HG03354 (cell line): ENCODE data around the gene CHD6.

ENCODE experiments used
- ATAC-seq: cut with Tn5 transposase; IDR thresholded peaks from one replicate; pipeline ENCODE4 v1.9.1; 2021; ENCODE audit warnings: mild to moderate bottlenecking; ENCODE audit not compliant: unreplicated experiment, poor library complexity, severe bottlenecking

The CHD6 gene

DNA sequence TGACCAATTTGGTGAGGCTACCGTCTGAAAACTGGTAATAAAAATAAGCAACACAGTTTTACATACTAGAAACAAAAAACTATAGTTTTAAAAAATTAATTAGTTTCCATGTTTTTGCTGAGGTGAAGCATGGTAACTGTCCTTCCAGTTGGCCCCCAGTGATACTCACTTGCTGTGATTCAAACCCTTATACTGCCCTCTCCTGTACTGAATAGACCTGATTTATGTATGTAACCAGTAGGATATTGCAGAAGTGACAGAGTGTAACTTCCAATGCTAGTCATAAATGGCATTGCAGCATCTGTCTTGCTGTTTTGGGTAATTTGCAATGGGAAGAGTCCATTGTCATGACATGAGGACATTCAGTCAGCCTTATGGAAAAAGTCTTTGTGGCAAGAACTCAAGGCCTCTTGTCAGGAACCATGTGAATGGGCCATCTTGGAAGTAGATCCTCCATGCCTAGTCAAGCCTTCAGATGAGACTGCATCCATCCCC lies 8.9 kb upstream of the CHD6 start:
- ATAC-seq, result no peak

DNA sequence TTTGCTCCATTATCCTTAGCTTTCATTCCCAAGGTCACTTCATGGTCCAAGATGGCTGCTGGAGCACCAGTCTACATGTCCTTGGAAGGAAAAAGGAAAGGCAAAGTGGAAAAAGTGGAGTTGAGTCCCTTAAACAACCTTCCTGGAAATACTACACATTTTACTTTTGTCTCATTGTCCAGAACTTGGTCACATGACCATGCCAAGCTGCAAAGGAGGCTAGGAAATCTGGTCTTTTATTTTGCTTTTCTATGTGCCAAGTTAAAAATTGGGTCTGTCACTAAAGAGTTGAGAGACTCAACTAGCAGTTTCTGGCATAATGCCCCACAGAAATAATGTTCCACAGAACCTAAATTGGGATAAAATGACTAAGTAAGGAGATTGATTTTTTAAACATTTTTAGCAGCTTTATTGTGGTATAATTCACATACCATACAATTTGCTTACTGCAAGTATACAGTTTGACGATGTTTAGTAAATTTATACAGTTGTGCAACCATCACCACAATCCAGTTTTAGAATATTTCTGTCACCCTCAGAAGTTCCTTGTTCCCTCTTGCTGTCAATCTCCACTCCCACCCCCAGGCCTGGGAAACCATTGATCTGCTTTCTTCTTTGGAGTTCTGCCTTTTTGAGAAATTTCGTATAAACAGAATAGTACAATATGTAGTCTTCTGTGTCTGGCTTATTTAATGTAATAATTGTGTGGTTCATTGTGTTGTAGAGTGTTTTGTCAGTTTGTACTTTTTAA lies 5.6 kb upstream of the CHD6 start:
- ATAC-seq, result no peak

DNA sequence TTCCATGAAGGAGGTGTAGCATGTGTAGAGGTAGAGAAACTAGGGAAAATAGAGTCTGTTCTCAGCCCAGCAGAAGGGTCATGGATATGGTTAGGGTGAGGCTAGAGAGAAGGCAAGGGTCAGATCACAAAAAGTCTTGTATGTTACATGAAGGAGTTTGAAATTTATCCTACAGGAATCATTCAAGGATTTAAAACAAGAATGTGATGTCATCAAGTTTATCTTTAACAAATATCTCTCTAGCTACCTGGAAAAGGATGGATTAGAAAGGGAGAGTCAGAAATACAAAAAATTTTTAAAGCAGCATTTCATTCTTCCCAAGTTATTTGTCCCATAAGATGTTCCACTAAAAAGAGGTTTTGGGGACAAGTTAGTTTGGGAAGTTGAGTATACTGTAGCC lies 4.4 kb upstream of the CHD6 start:
- ATAC-seq, result no peak

DNA sequence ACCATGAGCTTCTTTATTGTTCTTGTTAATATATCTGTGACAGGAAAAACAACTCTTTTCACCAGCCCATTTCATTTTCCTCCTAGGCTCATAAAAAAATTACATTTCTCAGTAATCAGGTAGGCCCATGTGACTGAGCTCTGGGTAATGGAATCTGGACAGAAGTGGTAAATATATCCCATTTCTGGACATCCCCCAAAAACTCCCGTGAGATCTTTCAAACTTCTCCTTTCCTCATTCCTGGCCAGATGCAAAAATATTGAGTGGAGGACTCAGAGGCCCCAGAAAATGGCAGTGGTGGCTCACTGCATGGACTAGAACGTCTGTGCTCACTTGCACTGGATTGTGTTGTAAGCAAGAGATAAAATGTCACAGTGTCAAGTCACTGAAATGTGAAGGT lies 3.8 kb upstream of the CHD6 start:
- ATAC-seq, result no peak

- ATAC-seq, result no peak
Measured at GRCh38 chr20:41621421-41621820, 3.2 kb upstream of the CHD6 start.

DNA sequence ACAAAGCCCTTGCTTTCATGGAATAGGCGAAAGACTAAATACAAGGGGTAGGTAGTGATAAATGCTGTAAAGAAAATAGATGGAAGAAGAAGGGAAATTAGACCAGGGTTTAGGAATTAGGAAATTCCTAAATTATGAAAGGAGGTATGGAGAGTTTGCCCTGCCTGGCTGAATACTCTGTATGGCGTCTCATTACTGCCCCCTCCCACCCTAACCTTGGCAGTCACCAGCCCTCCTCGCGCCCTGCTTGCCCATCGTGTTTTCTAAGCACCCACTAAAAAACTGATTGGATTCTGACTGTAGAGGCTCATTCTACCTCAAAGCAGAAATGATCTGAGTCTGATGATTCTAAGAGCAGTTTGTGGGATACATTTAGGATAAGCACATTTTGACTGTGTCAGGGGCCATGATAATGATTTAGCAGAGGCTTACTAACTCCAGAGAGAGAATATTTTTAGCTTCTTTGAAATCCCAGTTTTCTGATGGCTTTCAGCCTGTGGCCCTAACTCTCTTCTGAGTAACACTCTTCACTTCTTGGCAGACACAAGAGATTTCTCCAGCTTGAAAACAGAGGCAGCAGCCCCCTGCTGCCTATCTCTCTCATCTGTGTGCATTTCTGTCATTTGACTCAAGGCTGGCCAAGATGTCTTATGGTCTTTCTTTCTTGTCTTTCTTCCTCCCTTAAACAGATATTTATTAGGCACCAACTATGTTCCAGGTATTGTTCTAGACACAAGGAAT lies 1.4 kb upstream of the CHD6 start:
- no peak for ATAC-seq

DNA sequence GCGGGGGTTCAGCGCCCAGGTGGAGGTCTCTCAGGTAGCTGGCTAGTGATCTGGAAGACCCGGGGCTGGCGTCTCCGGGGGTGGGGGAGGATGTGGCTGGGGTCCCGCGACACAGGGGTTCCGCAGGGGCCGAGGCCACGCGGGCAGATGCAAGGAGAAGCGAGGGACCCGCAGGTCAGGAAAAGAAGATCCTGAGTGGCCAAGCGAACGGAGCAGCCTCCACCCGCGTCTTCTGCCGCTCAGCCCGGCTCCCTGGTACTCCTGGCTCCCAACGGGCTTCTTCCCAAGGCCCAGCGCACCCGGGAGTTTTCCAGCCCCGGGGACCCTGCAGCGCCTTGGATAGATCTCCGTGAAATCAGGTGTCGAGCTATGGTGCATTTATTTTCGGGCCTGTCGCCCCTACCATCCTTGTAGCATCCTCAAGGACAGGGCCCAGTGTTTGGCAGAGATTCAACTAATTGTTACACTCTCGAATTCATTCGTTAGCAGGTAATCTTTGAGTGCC lies 682 bp upstream of the CHD6 start:
- peak; percentile 3 for ATAC-seq

DNA sequence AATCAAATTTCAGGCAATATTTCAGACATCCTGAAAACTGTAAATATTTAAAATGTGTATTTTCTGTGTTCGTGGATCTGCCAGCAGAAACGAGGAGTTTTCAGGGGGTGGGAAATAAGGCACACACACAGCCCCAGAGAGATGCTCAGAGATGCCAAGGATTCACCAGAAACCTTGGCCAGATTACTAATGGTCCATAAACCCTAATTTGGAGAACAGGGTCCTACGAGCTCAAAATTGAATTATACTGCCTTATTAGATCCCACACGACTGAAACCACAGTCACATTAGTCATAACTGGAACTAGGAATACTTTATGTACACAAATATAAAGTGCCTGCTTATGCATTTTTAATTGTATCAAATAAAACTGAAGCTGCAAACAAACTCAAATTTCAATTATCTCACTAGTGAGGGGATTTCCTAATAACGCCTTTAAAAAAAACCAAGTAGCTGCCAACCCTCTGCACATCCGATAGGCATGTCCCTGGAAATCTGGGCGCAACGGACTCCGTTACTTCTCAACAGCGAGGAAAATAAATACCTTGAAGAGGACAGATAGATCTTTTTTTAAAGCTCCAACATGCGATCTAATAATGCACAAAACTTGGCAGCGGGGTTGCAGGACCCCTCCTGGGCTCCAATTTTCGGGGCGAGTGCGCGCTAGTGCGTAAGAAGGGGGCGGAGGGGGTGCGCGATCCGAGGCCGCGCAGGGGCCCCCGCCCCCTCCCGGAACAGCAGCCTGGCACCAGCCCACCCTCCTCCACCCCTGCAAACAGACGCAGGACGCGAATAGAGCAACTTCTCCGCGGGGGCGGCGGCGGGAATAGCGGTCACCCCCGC lies 897 bp downstream of the CHD6 start:
- peak; percentile 19 for ATAC-seq

DNA sequence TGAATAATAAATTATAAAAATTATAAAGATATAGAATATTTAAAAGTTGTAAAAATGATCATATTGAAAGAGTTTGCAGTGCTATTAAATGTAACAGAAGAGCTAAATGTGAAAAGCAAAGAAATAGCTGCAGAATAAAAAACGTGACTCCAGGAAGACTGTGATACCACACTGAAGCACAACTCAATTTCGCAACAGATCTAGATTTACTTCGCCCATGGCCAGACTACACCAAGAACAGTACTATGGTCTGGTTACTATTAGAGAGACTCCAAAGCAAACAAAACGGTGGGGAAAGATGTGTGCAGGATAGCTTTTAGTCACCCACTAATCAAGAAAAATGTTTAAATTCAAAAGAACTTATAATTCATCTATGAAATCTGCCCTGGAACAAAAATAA lies 1.9 kb downstream of the CHD6 start:
- ATAC-seq, result no peak

DNA sequence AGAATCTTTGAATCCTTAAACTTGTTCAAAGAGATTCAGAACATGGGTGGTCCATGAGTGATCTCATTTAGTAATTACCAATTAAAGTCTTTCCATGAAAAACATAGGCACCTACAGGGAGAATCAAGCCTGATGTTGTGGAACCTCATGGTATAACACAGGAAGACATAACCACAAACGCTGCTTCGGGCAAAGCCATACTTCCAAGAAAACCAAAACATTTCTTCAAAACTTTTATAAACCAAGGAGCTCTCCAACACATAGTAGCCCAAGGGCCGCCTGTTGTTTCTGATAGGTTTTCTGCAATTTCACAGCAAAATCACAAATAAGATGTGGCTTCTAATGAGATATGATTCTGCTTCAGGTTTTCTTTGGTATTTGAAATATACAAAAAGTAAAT lies 2.5 kb downstream of the CHD6 start:
- no peak for ATAC-seq

DNA sequence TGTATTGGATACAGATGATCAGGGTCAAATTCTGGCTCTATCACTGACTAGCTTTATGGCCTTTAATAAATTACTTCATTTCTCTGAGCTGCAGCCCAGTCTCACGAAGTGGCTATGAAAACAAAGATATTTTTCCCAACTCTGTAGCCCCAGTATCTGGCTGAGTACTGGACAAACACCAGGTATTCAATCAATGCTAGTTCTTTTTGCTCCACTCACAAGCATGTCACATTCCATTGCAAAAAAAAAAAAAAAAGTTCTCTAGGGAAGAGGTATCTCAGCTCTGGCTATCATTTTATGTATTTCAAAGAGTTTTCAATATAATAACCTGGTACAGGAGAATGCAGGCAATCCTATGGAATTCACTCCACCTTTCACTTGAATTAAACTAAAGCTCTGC lies 3.1 kb downstream of the CHD6 start:
- no peak for ATAC-seq

- ATAC-seq, result no peak
Measured at GRCh38 chr20:41613321-41613720, 4.9 kb downstream of the CHD6 start.

GRCh38 chr20:41609474-41609873 lies 8.7 kb downstream of the CHD6 start:
- ATAC-seq, result no peak

DNA sequence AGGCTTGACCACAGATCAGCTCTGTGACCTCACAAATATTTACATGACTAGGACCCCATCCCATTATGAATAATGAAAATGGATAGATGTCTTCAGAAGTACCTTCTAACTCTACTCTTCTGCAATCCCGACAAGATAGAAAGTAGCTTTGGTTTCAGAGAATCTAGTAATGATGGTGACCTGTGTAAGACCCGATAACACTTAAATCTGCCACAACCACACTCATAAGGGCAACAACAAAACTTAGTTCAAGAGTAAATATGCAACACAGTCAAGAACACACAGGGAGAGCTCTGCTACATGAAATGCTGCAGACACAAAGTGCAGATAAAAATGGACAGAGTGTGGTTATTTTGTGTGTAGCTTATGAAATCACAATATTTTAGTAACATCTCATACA lies 9.6 kb downstream of the CHD6 start:
- ATAC-seq, result no peak

DNA sequence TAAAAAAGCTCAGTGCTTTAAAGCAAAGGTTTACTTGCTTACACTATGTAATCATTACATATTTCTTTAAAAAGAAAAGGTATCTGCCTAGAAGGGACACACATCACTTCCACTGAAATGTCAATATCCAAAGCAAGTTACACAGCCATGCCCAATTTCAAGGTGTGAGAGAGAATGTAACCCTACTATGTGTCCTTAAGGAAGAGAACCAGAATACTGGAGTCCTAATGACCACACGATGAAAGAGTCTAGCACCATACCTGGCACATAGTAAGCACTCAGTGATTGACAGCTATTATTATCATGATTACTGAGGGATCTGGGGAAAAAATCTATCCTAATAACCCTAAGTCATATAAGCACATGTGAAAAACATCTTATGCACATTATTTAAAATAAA lies 10.4 kb downstream of the CHD6 start:
- ATAC-seq, result no peak

GRCh38 chr20:41604002-41604401 lies 14.2 kb downstream of the CHD6 start:
- ATAC-seq, result no peak

DNA sequence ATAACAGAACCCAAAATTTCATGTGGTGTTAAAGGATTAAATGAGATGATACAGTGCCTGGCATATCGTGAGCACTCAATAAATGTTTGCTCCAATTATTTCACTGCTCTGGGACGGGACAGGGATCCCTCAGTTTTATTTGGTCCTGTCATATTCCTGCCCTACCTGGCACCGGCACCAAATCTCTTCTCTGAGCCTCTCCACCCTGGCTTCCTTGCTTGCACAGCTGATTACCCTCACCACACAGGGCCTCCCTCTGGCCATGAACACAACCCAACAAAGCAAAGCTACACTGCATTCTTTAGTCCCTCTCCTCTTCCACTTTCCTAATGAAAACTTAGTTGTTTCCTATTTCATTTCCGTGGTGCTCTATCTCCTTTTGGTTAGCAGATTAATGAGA lies 16.4 kb downstream of the CHD6 start:
- ATAC-seq, result no peak

- no peak for ATAC-seq
Measured at GRCh38 chr20:41600926-41601631, 17.1 kb downstream of the CHD6 start.

- no peak for ATAC-seq
Measured at GRCh38 chr20:41599699-41600104, 18.5 kb downstream of the CHD6 start.

DNA sequence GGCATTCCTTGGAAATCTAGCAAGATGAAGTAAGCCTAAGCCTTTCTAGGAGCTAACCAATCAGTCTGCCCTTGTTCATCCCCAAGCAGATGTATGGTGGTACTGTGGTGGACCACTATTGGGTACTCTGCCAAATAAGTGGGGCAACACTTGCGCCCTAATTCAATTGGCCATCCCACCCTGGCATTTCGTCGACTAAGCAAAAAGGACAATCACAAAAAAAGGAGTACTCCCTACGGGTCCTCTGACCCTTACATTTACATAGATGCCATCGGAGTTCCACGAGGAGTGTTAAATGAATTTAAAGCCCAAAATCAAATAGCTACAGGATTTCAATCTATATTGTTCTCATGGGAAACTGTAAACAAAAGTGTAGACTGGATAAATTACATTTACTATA lies 19.5 kb downstream of the CHD6 start:
- ATAC-seq, result no peak
